AG09309 (cell line): Measurements from ENCODE around the gene SRPK2.
"Not testable (repeated sequence)": the region's sequence is repeated elsewhere in the genome, so short reads cannot be mapped to it uniquely, and the experiment has no call there.

Source experiments
- DNase-seq: peaks from one replicate; pipeline ENCODE4 v3.0.0-alpha.2; 2010; ENCODE audit warnings: low read depth
- H3K4me3 ChIP-seq: 2 replicates; pipeline ENCODE4 v1.5.1; 2011; ENCODE audit warnings: mild to moderate bottlenecking, low read depth, low read length, moderate library complexity; ENCODE audit not compliant: control insufficient read depth
- CTCF ChIP-seq: IDR thresholded peaks from 2 replicates; pipeline ENCODE4 v1.5.1; 2011; ENCODE audit warnings: mild to moderate bottlenecking, low read depth, low read length, inconsistent platforms; ENCODE audit not compliant: insufficient read depth, control insufficient read depth; ENCODE audit errors: missing control alignments

The SRPK2 gene

GRCh38 chr7:105196473-105196872, 192.2 kb downstream of the SRPK2 start:
- DNase-seq, result no peak
- TF ChIP-seq CTCF, result no peak
- H3K4me3 ChIP-seq, result no peak overlapping the region

- TF ChIP-seq CTCF, result no peak
- no peak for DNase-seq
- H3K4me3 ChIP-seq, result no peak overlapping the region
Measured at GRCh38 chr7:105195891-105196290, 192.8 kb downstream of the SRPK2 start.

DNA sequence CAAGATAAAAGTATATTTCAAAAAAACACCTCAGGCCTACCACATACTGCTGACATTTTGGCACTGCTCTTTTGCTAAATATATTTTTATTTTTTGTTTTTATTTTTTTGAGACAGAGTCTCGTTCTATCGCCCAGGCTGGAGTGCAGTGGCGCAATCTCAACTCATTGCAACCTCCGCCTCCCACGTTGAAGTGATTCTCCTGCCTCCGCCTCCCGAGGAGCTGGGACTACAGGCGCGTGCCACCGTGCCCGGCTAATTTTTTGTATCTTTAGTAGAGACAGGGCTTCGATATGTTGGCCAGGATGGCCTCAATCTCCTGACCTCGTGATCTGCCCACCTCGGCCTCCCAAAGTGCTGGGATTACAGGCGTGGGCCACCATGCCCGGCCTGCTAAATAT, 193.8 kb downstream of the SRPK2 start:
- DNase-seq, H3K4me3 ChIP-seq: not testable (repeated sequence)

DNA sequence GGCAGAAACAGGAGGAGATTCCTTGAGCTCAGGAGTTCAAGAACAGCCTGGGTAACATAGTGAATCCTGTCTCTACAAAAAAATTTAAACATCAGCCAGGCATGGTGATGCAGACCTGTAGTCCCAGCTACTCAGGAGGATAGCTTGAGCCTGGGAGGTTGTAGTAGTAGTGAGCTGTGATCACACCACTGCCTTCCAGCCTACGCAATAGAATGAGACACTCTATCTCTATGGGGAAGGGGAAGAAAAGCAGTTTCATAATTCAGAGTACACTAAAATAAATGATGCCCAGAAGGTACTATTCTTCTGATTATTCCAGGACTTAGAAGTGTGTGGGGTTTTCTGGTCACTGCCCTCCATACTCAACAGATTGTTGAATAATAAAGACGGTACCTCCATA, 197.4 kb downstream of the SRPK2 start:
- H3K4me3 ChIP-seq, result no peak overlapping the region
- TF ChIP-seq CTCF, result no peak
- no peak for DNase-seq

GRCh38 chr7:105189859-105190492, 198.7 kb downstream of the SRPK2 start:
- no peak for TF ChIP-seq CTCF
- no peak for DNase-seq
- H3K4me3 ChIP-seq, result no peak overlapping the region

GRCh38 chr7:105188201-105188600, 200.5 kb downstream of the SRPK2 start:
- no peak for DNase-seq
- TF ChIP-seq CTCF, result no peak
- no peak overlapping the region for H3K4me3 ChIP-seq

DNA sequence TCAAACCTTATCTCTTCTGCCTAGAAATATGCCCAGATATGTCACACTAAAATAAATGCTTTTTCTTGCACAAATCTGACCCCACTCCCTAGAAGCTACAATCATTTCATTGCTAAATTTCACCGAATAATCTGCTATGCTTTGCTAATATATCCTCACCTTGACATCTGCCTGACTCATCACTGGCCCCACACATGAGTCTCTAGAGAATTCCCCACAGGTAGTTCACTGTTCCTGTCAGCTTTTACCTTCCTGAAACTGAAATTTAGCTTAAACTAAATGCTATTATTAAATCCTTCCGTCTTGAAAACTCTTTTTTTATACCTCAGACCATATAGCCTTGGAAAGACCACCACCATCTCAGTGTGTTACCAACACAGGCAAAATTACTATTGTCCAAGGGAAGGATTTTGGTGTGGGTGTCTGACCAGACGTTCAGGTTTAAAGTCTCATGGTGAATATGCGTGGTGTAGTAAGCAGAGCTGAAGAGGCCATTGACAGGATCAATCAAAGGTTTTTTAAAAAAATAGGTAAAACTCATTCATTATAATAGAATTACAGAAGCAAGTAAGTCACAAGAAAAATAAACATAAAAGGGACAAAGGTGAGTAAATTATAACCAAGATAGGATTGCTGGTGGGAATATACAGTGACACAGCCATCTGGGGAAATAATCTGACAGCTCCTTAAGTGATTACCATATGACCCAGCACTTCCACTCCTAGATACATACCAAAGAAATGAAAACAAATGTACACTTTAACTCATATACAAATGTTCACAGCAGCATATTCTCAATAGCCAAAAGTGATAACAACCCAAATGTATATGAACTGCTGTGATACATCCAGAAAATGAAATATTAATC, 201.2 kb downstream of the SRPK2 start:
- DNase-seq, result no peak
- TF ChIP-seq CTCF, result no peak
- H3K4me3 ChIP-seq, result no peak overlapping the region
